MM.1S (cell line): ENCODE data around the gene KCNJ12.

Experiments used
- DNase-seq: peaks from one replicate; pipeline ENCODE4 v3.0.0-alpha.2; 2015
- H2AFZ ChIP-seq: fragments of 300-600 bp; sonication (generic); 2 replicates; pipeline ENCODE4 v1.6.0; 2016; ENCODE audit warnings: antibody characterized with exemption, low read length
- H3F3A ChIP-seq: fragments of 300-600 bp; sonication (generic); 2 replicates; pipeline ENCODE4 v1.6.1; 2016; ENCODE audit warnings: mild to moderate bottlenecking, antibody characterized with exemption, low read length, moderate library complexity, mixed read lengths; ENCODE audit not compliant: insufficient read depth
- H3K27ac ChIP-seq: fragments of 300-600 bp; sonication (generic); 2 replicates; pipeline ENCODE4 v1.5.1; 2016; ENCODE audit warnings: mild to moderate bottlenecking, low read length
- H3K27me3 ChIP-seq: fragments of 300-600 bp; sonication (generic); replicated peaks from 2 replicates; pipeline ENCODE4 v1.6.0; 2016; ENCODE audit warnings: low read length; ENCODE audit not compliant: insufficient read depth
- H3K36me3 ChIP-seq: fragments of 300-600 bp; sonication (generic); replicated peaks from 2 replicates; pipeline ENCODE4 v1.6.1; 2016; ENCODE audit warnings: mild to moderate bottlenecking, low read length, mixed read lengths; ENCODE audit not compliant: insufficient read depth
- H3K4me1 ChIP-seq: fragments of 300-600 bp; sonication (generic); 2 replicates; pipeline ENCODE4 v1.6.1; 2016; ENCODE audit warnings: low read length, mixed read lengths
- H3K4me2 ChIP-seq: fragments of 300-600 bp; sonication (generic); 2 replicates; pipeline ENCODE4 v1.6.0; 2016; ENCODE audit warnings: low read depth, low read length
- H3K4me3 ChIP-seq: fragments of 300-600 bp; sonication (generic); 2 replicates; pipeline ENCODE4 v1.5.1; 2016; ENCODE audit warnings: low read length, mixed read lengths
- H3K79me2 ChIP-seq: fragments of 300-600 bp; sonication (generic); 2 replicates; pipeline ENCODE4 v1.6.1; 2016; ENCODE audit warnings: mixed run types, low read length, mixed read lengths
- H3K9ac ChIP-seq: fragments of 300-600 bp; sonication (generic); 2 replicates; pipeline ENCODE4 v1.6.1; 2016; ENCODE audit warnings: low read length, mixed read lengths
- H3K9me2 ChIP-seq: fragments of 300-600 bp; sonication (generic); replicated peaks from 2 replicates; pipeline ENCODE4 v1.6.1; 2016; ENCODE audit warnings: mild to moderate bottlenecking, low read length, mixed read lengths; ENCODE audit not compliant: insufficient read depth
- H3K9me3 ChIP-seq: fragments of 300-600 bp; sonication (generic); replicated peaks from 2 replicates; pipeline ENCODE4 v1.6.1; 2016; ENCODE audit warnings: mild to moderate bottlenecking, low read length, mixed read lengths; ENCODE audit not compliant: insufficient read depth
- H4K20me1 ChIP-seq: fragments of 300-600 bp; sonication (generic); 2 replicates; pipeline ENCODE4 v1.6.1; 2016; ENCODE audit warnings: mild to moderate bottlenecking, low read length, moderate library complexity, mixed read lengths; ENCODE audit not compliant: insufficient read depth
- CTCF ChIP-seq: fragments of 300-600 bp; sonication (generic); IDR thresholded peaks from 2 replicates; pipeline ENCODE4 v1.5.1; 2016; ENCODE audit warnings: antibody characterized with exemption, low read length, mixed read lengths
- EZH2 ChIP-seq: fragments of 300-600 bp; sonication (generic); optimal IDR thresholded peaks from 2 replicates; pipeline ENCODE3; 2017; ENCODE audit warnings: low read depth, mild to moderate bottlenecking, antibody characterized with exemption, low read length, mixed read lengths
- EZH2phosphoT487 ChIP-seq: fragments of 300-600 bp; sonication (generic); IDR thresholded peaks from 2 replicates; pipeline ENCODE4 v1.6.1; 2018; ENCODE audit warnings: antibody characterized with exemption, low read length

The KCNJ12 gene

DNA sequence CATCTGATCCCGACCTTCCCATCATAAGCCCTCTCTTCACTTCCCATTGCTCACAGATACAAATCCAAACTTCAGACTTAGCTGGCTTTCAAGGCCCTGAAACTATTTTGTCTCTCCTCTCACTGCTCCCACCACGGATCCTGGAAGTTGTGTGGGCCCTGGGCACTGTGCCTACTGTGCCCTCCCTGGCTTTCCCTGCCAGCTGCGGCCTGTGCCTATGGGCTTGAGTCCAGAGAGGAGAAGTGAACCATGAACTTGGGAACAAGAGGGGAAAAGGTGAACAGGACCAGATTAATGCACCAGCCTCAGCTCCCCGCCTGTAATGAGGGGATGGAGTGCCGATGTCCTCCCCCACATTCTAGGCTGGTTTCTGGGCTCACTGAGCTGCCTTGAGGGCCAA lies 18.9 kb upstream of the KCNJ12 start:
- no peaks in the 10 kb centered on the region for H3K79me2 ChIP-seq
- no peaks in the 10 kb centered on the region for H3K4me1 ChIP-seq
- H3K27me3 ChIP-seq: peaks cover 61% of the 10 kb centered on the region
- no peaks in the 10 kb centered on the region for H3K9me3 ChIP-seq
- H3K9ac ChIP-seq: no peak overlapping the region
- H3K27ac ChIP-seq: no peak overlapping the region
- H4K20me1 ChIP-seq: no peaks in the 10 kb centered on the region
- no peak overlapping the region for H2AFZ ChIP-seq
- TF ChIP-seq EZH2: no peak
- TF ChIP-seq EZH2phosphoT487: no peak
- no peak for TF ChIP-seq CTCF
- no peak for DNase-seq
- no peak overlapping the region for H3K4me2 ChIP-seq
- no peaks in the 10 kb centered on the region for H3K9me2 ChIP-seq
- H3K36me3 ChIP-seq: no peaks in the 10 kb centered on the region
- no peaks in the 10 kb centered on the region for H3F3A ChIP-seq
- H3K4me3 ChIP-seq: no peak overlapping the region

DNA sequence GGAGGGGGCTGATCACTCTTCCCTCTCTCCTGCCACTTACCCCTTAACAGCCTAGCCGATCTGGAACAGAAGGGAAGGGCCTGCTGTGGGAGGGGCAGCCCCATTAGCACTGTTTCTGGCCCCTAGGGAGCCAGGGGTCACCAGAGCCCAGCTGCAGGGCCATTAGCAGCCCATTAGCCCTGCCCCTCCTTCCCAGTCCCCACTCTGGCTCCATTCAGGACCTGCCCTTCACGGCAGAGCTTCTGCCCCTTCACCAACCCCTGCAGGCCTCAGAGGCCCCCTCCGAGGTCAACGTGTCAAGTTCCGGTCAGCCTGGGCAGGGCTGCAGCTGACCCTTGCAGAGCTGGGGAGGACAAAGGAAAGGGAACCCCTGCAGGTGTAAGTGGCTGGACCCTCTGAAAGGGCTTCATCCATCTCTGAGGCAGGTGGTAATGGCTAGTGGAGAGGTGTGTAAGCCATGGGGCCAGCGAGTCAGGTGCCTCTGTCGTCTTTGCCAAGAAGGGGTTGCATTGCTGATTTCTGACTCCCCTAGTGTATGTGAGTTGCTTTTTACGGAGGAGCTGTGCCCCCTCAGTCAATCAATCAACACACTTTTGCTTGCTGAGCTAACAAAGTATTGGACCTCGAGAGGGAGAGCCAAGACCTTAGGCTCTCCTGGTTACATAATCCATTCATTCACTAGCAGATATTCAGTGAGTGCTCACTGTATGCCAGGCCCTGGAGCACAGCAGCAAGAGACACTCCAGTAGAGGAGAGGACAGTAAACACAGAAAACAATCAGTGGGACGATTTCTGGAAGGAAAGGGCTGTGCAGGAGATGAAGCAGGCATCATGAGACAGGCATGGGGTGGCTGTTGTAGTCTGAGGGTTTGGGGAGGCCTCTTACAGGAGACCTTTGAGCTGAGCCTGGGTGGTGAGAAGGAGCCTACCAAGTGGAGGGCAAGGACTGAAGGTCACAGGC lies 18.2 kb upstream of the KCNJ12 start:
- H3K4me3 ChIP-seq: no peak overlapping the region
- no peaks in the 10 kb centered on the region for H4K20me1 ChIP-seq
- H3K4me1 ChIP-seq: no peaks in the 10 kb centered on the region
- H3K79me2 ChIP-seq: no peaks in the 10 kb centered on the region
- no peak overlapping the region for H3K4me2 ChIP-seq
- H3K27me3 ChIP-seq: peaks cover 59% of the 10 kb centered on the region
- H3K9ac ChIP-seq: no peak overlapping the region
- no peaks in the 10 kb centered on the region for H3F3A ChIP-seq
- no peak for TF ChIP-seq EZH2
- no peak for TF ChIP-seq EZH2phosphoT487
- no peak for TF ChIP-seq CTCF
- H2AFZ ChIP-seq: no peak overlapping the region
- DNase-seq: no peak
- H3K36me3 ChIP-seq: no peaks in the 10 kb centered on the region
- no peak overlapping the region for H3K27ac ChIP-seq
- no peaks in the 10 kb centered on the region for H3K9me3 ChIP-seq
- no peaks in the 10 kb centered on the region for H3K9me2 ChIP-seq

- Histone ChIP-seq H4K20me1 (no peaks in the 10 kb centered on the region), H3K4me2 (no peak overlapping the region), H3K36me3 (no peaks in the 10 kb centered on the region), H3K27ac (no peak overlapping the region), H3K27me3 (peaks cover 53% of the 10 kb centered on the region), H3K79me2 (no peaks in the 10 kb centered on the region), H3F3A (no peaks in the 10 kb centered on the region), H2AFZ (no peak overlapping the region), H3K4me1 (no peaks in the 10 kb centered on the region), H3K4me3 (no peak overlapping the region), H3K9me2 (no peaks in the 10 kb centered on the region), H3K9me3 (no peaks in the 10 kb centered on the region), H3K9ac (no peak overlapping the region)
- no peak for TF ChIP-seq CTCF
- TF ChIP-seq EZH2phosphoT487: no peak
- TF ChIP-seq EZH2: no peak
- DNase-seq: no peak
These were observed 17.3 kb upstream of the KCNJ12 start for GRCh38 chr17:21358682-21359482.
